ENCODE results near the gene GRAMD1B. TPM values are rescaled to one million over a fixed set of nuclear protein-coding genes. Genes with fewer than 3 reads are reported as not detected.
"Not testable (repeated sequence)": the region's sequence is repeated elsewhere in the genome, so short reads cannot be mapped to it uniquely, and the experiment has no call there.

Gene GRAMD1B
- total RNA-seq, 2 experiments from 2014 or later: 30.3 to 36.2 TPM

DNA sequence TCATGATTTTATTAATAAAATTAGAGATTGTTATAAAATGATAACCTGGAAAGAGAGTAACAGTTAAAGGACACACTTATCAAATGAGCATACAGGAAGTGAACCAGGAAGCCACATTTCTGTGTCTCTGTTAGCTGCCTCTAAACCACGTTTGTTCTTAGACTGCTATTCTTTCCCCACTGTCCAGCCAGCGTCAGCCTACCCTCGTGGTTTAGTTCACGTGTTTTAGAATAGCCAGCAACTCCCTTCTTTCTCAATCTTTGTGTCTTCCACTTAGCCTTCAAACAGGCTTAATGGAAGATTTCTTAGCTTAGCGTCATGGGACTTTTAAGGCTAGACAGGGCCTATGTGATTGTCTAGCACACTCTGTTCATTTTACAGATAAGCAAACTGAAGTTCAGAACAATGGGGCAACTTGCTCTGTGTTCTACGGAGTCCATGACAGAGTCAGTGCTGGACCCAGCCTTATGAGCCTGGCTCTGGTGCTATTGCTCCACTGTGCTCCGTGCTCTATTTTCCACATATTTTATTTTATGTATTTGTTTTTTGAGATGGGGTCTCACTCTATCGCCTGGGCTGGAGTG, 27.2 kb downstream of the GRAMD1B start:
- peak overlapping the region; percentile 77 for H3K4me3 Mint-ChIP-seq
- no peaks in the 10 kb centered on the region for H3K27me3 Mint-ChIP-seq
- peaks cover 26% of the 10 kb centered on the region for H3K36me3 Mint-ChIP-seq
- DNase-seq (no peak), ATAC-seq (ENCODE audit: low read depth) (peak; percentile 71)
- peaks cover 43% of the 10 kb centered on the region for H3K4me1 Mint-ChIP-seq
- no peaks in the 10 kb centered on the region for H3K9me3 Mint-ChIP-seq
- peak overlapping the region; percentile 94 for H3K27ac Mint-ChIP-seq
- POLR2A ChIA-PET: interaction anchor here (0.6 to 1.0 kb wide), 4 partner anchors 9 to 69 kb away, joined by 3 to 4 read pairs (median 3); no protein-coding TSS in a partner anchor

DNA sequence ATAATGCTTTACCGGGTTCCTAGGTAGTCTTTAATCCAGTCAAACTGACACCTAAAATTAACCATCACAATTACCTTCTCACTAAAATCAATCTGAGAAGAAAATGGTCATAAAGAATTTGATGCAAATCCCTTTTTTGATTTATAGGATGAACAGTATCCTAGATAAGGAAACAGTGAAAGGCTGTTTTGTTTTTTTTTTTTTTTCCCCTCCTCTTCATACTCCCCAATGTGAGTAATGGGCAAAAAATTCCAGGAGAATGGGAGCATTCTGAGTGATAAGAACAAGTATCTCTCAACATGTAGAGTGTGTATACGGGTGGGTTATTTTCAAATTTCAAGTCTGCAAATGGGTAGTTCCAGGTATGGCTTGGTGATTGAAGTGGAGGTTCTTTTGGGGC, 28.4 kb downstream of the GRAMD1B start:
- POLR2A ChIA-PET: no interaction called here
- H3K9me3 Mint-ChIP-seq: no peaks in the 10 kb centered on the region
- H3K27me3 Mint-ChIP-seq: no peaks in the 10 kb centered on the region
- H3K4me1 Mint-ChIP-seq: peaks cover 43% of the 10 kb centered on the region
- no peak for ATAC-seq (ENCODE audit: low read depth)
- H3K27ac Mint-ChIP-seq: peak overlapping the region; percentile 94
- no peak for DNase-seq
- no peak overlapping the region for H3K4me3 Mint-ChIP-seq
- H3K36me3 Mint-ChIP-seq: peaks cover 28% of the 10 kb centered on the region

DNA sequence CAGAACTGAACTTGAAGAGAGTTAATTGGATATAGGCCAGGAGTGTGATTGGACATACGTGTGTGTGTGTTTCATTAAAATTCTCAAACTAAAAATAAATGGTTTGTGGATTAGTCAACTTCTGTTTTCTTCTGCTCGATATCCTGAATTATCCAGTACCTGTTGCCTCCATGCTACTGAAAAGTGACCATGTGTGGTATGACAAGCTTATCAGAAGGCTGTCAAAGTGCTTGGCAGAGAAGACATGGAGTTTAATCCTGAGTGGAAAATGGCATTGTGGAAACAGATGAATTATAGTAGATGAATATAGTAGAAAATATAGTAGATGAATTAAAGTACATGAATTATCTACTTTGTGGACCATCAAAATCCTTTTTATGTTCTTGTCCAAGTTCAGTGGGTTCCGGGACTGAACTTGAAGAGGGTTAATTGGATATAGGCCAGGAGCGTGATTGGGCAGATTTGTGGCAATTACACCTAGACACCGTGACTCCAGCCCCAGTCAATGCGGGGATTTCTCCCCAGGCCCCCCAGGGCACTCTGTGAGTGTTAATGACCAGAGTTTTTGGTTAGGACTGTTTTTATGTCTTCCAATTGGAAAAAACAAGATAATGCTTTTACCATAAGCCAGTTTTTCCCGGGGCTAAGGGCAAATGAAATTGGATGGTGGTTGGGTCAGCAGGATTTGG, 30.1 kb downstream of the GRAMD1B start:
- DNase-seq (no peak), ATAC-seq (ENCODE audit: low read depth) (no peak)
- no peak overlapping the region for H3K4me3 Mint-ChIP-seq
- H3K36me3 Mint-ChIP-seq: peaks cover 33% of the 10 kb centered on the region
- no peaks in the 10 kb centered on the region for H3K9me3 Mint-ChIP-seq
- H3K4me1 Mint-ChIP-seq: peaks cover 35% of the 10 kb centered on the region
- no peaks in the 10 kb centered on the region for H3K27me3 Mint-ChIP-seq
- POLR2A ChIA-PET: interaction anchor here (0.5 kb wide), 1 partner anchor 216 kb away, joined by 3 read pairs; no protein-coding TSS in a partner anchor
- H3K27ac Mint-ChIP-seq: no peak overlapping the region

DNA sequence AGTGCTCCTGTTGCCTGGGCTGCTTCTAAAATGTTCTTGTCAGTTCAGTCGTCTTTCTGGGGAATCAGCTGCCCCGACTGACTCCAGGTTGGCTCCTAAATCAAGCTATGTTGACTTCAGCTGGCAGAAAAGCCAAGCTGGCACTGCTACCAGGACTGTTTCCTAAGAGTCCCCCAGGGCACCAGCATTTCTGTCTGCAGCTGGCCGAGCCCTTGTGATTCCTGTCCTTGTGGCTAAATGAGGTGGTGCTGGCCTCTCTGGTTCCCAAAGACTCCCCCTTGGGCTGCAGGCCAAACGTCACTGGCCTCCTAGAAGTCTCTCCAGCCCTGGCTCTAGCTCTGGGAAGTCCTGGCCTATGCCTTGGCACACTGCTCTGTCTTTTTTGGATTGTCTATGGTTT, 31.1 kb downstream of the GRAMD1B start:
- no peak for ATAC-seq (ENCODE audit: low read depth)
- DNase-seq: no peak
- H3K27ac Mint-ChIP-seq: peak overlapping the region; percentile 31
- no peaks in the 10 kb centered on the region for H3K9me3 Mint-ChIP-seq
- POLR2A ChIA-PET: interaction anchor here (0.6 kb wide), 1 partner anchor 29 kb away, joined by 3 read pairs; no protein-coding TSS in a partner anchor
- peaks cover 35% of the 10 kb centered on the region for H3K36me3 Mint-ChIP-seq
- H3K27me3 Mint-ChIP-seq: no peaks in the 10 kb centered on the region
- H3K4me1 Mint-ChIP-seq: peaks cover 33% of the 10 kb centered on the region
- no peak overlapping the region for H3K4me3 Mint-ChIP-seq

DNA sequence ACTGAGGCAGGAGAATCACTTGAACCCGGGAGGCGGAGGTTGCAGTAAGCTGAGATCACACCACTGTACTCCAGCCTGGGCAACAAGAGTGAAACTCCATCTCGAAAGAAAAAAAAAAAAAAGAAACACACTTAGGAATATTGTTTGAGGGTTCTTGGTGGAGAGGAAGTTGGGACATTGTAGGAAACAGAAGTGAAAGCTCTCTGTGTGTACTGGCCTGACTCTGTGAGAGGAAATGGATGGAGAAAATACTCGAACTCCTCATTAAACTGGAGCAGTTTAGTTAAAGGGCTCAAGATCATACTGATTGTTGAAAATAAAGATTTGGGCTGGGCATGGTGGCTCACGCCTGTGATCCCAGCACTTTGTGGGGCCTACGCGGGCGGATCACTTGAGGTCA, 35.6 kb downstream of the GRAMD1B start:
- H3K27ac Mint-ChIP-seq: peak overlapping the region; percentile 50
- not testable (repeated sequence) for ATAC-seq (ENCODE audit: low read depth)

DNA sequence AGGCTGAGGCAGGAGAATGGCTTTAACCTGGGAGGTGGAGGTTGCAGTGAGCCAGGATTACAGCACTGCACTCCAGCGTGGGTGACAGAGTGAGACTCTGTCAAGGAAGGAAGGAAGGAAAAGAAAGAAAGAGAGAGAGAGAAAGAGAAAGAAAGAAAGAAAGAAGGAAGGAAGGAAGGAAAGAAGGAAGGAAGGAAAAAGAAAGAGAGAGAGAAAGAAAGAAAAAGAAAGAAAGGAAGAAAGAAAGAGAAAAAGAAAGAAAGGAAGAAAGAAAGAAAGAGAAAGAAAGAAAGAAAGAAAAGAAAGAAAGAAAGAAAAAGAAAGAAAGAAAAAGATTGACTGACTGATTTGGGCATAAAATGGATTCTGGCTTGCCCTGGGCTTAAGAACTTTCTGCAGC, 36.1 kb downstream of the GRAMD1B start:
- Mint-ChIP-seq H3K36me3 (peaks cover 30% of the 10 kb centered on the region), H3K4me3 (peak overlapping the region; percentile 33), H3K4me1 (peaks cover 35% of the 10 kb centered on the region), H3K27ac (peak overlapping the region; percentile 80)
- POLR2A ChIA-PET: interaction anchor here (0.7 to 0.9 kb wide), 2 partner anchors 9 to 12 kb away, joined by 3 read pairs; no protein-coding TSS in a partner anchor
- not testable (repeated sequence) for DNase-seq; ATAC-seq (ENCODE audit: low read depth); H3K9me3 Mint-ChIP-seq; H3K27me3 Mint-ChIP-seq

More for the DNA sequence above, 35.6 kb downstream of the GRAMD1B start:
- H3K4me3 Mint-ChIP-seq, H3K27me3 Mint-ChIP-seq, DNase-seq, POLR2A ChIA-PET, H3K9me3 Mint-ChIP-seq: not testable (repeated sequence)
- H3K4me1 Mint-ChIP-seq: peaks cover 35% of the 10 kb centered on the region
- peaks cover 30% of the 10 kb centered on the region for H3K36me3 Mint-ChIP-seq

DNA sequence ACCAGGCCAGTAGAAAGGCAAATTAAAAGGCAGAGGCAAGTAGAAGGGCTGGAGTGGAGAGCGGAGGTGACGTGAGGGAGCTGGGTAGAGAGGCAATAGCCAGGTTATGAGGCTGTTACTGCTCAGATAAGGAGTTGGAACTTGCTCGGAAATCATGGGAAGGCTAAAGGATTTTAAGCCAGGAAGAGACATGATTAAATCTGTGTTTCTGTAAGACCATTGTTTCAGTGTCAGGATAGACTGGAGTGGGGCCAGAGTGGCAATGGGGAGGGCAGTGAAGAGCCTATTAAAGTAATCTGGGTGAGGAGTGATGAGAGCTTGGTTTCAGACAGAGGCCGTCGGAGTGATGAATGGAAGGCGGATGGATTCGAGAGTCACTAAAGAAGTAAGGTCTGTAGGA, 39.0 kb downstream of the GRAMD1B start:
- DNase-seq (no peak), ATAC-seq (ENCODE audit: low read depth) (no peak)
- Mint-ChIP-seq H3K9me3 (no peaks in the 10 kb centered on the region), H3K27ac (no peak overlapping the region), H3K4me1 (peaks cover 36% of the 10 kb centered on the region), H3K27me3 (no peaks in the 10 kb centered on the region), H3K36me3 (peaks cover 28% of the 10 kb centered on the region), H3K4me3 (no peak overlapping the region)
- POLR2A ChIA-PET: no interaction called here

DNA sequence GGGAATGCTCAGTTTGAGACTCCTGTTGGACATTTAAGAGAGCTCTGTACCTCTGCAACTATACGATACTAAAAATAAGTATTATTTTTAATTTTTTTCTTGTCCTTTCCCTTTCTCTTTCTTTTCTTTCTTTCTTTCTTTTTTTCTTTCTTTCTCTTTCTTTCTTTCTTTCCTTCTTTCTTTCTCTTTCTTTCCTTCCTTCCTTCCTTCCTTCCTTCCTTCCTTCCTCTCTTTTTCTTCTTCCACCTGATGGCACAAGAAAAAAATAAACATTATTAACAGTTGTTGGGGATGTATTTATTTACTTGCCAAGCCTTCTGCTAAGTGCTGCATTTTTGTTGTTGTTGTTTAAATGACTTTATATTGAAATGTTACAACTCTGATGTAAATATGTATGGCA, 39.5 kb downstream of the GRAMD1B start:
- no peak overlapping the region for H3K4me3 Mint-ChIP-seq
- DNase-seq: no peak
- no peaks in the 10 kb centered on the region for H3K27me3 Mint-ChIP-seq
- H3K36me3 Mint-ChIP-seq: peaks cover 25% of the 10 kb centered on the region
- no peaks in the 10 kb centered on the region for H3K9me3 Mint-ChIP-seq
- no peak overlapping the region for H3K27ac Mint-ChIP-seq
- peaks cover 33% of the 10 kb centered on the region for H3K4me1 Mint-ChIP-seq
- no peak for ATAC-seq (ENCODE audit: low read depth)
- POLR2A ChIA-PET: no interaction called here

DNA sequence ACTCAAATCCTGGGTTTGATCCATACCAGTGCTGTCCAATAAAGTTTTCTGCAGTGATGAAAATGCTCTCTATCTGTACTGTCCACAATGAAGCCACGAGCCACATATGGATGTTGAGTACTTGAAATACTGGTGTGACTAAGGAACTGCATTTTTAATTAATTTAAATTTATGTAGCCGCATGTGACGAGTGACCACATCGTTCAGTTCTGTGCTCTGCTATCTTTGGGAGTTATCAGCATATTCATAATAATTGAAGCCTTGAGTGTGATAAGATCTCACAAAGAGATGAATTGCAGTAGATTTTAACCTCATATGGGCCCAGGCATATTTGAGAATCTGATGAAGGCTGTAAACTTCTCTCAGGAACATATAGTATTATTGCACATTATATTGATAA, 40.8 kb downstream of the GRAMD1B start:
- no peak for ATAC-seq (ENCODE audit: low read depth)
- POLR2A ChIA-PET: interaction anchor here (0.7 kb wide), 1 partner anchor 416 kb away, joined by 3 read pairs; no protein-coding TSS in a partner anchor
- no peaks in the 10 kb centered on the region for H3K27me3 Mint-ChIP-seq
- no peak for DNase-seq
- H3K4me3 Mint-ChIP-seq: no peak overlapping the region
- no peaks in the 10 kb centered on the region for H3K9me3 Mint-ChIP-seq
- H3K4me1 Mint-ChIP-seq: peaks cover 29% of the 10 kb centered on the region
- peaks cover 19% of the 10 kb centered on the region for H3K36me3 Mint-ChIP-seq
- no peak overlapping the region for H3K27ac Mint-ChIP-seq

DNA sequence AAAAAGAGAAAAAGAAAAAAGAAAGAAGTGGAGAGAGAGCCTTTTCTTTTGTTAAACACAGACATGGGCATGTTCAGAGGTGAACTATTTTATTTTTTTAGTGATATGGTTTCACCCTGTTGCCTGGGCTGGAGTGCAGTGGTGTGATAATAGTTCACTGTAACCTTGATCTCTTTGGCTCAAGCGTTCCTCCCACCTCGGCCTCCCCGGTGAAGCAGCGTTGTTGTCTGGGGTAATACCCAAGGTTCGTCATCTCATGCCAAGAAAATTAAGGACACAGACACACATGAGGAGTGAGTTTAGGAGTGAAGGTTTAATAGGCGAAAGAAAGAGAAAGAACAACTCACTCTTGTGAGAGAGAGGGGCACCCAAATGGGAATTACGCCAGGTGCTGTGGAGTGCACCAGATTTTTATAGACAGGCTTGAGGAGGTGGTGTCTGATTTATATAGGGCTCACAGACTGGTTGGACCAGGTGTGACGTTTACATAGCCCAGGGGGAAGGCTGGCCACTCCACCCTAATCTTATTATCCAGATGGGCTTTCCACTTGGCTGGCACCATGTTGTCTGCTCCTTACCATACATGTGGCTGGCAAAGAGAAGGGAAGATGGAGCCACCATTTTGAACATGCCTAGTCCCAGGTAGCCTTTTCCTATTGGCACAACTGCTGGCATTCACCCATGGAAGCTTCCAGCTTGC, 42.3 kb downstream of the GRAMD1B start:
- H3K36me3 Mint-ChIP-seq: peaks cover 18% of the 10 kb centered on the region
- no peak for DNase-seq
- peaks cover 17% of the 10 kb centered on the region for H3K4me1 Mint-ChIP-seq
- POLR2A ChIA-PET: interaction anchor here (0.6 kb wide), 1 partner anchor 30 kb away, joined by 3 read pairs; no protein-coding TSS in a partner anchor
- no peaks in the 10 kb centered on the region for H3K9me3 Mint-ChIP-seq
- no peak for ATAC-seq (ENCODE audit: low read depth)
- no peak overlapping the region for H3K4me3 Mint-ChIP-seq
- no peaks in the 10 kb centered on the region for H3K27me3 Mint-ChIP-seq
- H3K27ac Mint-ChIP-seq: no peak overlapping the region

DNA sequence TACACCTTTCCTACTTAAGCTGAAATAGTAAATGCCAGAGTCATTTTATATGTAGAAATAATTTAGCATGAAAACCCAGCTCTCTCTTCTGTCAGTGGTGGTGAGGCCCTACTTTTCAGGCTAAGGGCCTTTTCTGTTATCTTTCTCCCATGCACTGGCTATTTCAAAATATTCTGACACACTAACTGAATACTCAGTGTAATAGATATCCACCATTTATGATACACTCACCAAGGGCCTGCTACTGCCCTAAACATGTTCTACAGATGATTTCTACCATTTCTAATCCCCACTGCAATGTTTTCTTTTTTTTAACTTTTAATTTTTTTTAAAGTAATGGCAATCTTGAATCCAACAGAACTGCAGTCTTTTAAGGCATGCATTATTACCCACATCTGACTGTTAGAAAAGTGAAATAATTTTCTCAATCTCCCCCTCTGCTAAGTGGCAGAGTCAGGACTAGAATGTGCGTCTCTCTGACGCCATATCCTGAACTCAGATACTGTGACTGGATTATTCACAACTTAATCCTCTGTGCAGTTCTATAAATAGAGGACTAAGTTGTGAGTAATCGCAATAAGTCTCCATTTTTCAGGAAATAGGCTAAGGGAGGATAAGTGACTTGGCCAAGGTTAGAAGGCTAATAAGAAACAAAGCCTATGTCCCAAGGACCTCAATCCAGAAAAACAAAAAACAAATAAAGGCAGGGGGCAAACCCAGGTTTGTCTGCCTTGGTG, 44.0 kb downstream of the GRAMD1B start:
- no peaks in the 10 kb centered on the region for H3K27me3 Mint-ChIP-seq
- no peak overlapping the region for H3K4me3 Mint-ChIP-seq
- no peak for ATAC-seq (ENCODE audit: low read depth)
- DNase-seq: no peak
- H3K4me1 Mint-ChIP-seq: peaks cover 28% of the 10 kb centered on the region
- H3K36me3 Mint-ChIP-seq: peaks cover 11% of the 10 kb centered on the region
- H3K27ac Mint-ChIP-seq: no peak overlapping the region
- H3K9me3 Mint-ChIP-seq: no peaks in the 10 kb centered on the region
- POLR2A ChIA-PET: interaction anchor here (0.9 kb wide), 1 partner anchor 67 kb away, joined by 3 read pairs; no protein-coding TSS in a partner anchor

DNA sequence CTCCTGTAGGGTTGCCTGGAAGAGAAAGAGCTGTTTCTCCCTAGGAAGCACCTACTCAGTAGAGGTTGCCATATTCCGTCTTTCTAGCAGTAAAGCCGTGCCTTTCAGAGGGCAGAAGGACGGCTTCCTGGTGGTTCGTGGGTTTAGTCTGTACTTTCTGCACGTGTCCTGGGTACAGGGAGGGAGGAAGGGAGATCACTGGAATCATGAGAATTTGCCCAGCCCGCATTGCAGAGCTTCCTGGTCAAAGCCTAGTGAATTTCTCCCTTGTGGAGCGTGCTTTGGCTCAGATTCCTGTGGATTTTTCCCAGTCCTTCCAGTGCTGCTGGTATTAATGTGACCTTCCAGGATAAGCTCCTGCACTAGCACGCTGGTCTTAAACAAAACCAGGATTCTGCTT, 44.9 kb downstream of the GRAMD1B start:
- POLR2A ChIA-PET: interaction anchor here (0.6 to 1.0 kb wide), 3 partner anchors 68 to 385 kb away, joined by 3 read pairs; no protein-coding TSS in a partner anchor
- H3K36me3 Mint-ChIP-seq: peaks cover 8% of the 10 kb centered on the region
- ATAC-seq (ENCODE audit: low read depth): no peak
- no peaks in the 10 kb centered on the region for H3K9me3 Mint-ChIP-seq
- DNase-seq: no peak
- peaks cover 27% of the 10 kb centered on the region for H3K4me1 Mint-ChIP-seq
- no peak overlapping the region for H3K4me3 Mint-ChIP-seq
- H3K27me3 Mint-ChIP-seq: no peaks in the 10 kb centered on the region
- H3K27ac Mint-ChIP-seq: no peak overlapping the region

DNA sequence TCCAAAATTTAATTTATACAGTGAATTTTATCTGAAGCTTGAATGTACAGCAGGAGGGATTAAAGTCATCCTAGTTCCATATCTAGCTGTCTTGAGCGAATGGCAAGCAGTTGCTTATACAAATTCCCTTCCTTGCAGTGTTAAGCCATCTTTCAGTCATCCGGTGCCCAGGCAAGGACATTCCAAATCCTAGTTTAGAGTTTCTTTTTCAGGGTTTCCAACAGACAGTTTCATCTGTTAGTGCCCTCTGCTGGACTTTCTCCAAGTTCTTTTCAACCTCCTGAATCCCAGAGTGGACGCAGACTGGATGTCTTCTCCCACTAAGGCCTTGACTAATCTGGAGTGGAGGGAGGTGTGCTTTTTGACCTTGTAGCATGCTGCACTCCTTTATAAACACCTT, 45.4 kb downstream of the GRAMD1B start:
- H3K9me3 Mint-ChIP-seq: no peaks in the 10 kb centered on the region
- DNase-seq (no peak), ATAC-seq (ENCODE audit: low read depth) (no peak)
- H3K27ac Mint-ChIP-seq: no peak overlapping the region
- POLR2A ChIA-PET: interaction anchor here (0.6 to 1.0 kb wide), 3 partner anchors 69 to 386 kb away, joined by 3 read pairs; no protein-coding TSS in a partner anchor
- H3K4me1 Mint-ChIP-seq: peaks cover 30% of the 10 kb centered on the region
- peaks cover 6% of the 10 kb centered on the region for H3K36me3 Mint-ChIP-seq
- H3K27me3 Mint-ChIP-seq: no peaks in the 10 kb centered on the region
- no peak overlapping the region for H3K4me3 Mint-ChIP-seq
